ENCODE measurements around the gene EMID1. TPM values are rescaled to one million over a fixed set of nuclear protein-coding genes. Genes with fewer than 3 reads are reported as not detected.
"Not testable (repeated sequence)": the region's sequence is repeated elsewhere in the genome, so short reads cannot be mapped to it uniquely, and the experiment has no call there.

EMID1 gene
- total and polyA plus RNA-seq, 5 donors from 2014 or later: 0.40 to 1.3 TPM; not detected in 3

- H3K9me3 ChIP-seq (ENCODE audit: control insufficient read depth in 2 of 2, low read length in 2 of 2); H3K27ac Mint-ChIP-seq; H3K4me3 Mint-ChIP-seq; H3K9me3 Mint-ChIP-seq; H3K4me1 Mint-ChIP-seq; H3K27ac ChIP-seq (ENCODE audit: insufficient read depth, low read length, poor library complexity, severe bottlenecking); ATAC-seq (ENCODE audit: low read depth in 2 of 2); H3K4me1 ChIP-seq (ENCODE audit: control insufficient read depth, insufficient read depth, low read length, poor library complexity, severe bottlenecking); H3K36me3 Mint-ChIP-seq; H3K4me3 ChIP-seq (ENCODE audit: low read depth, low read length); H3K27me3 ChIP-seq (ENCODE audit: control insufficient read depth, insufficient read depth, low read length); DNase-seq; H3K36me3 ChIP-seq (ENCODE audit: control insufficient read depth, insufficient read depth, low read length): not testable (repeated sequence)
- H3K27me3 Mint-ChIP-seq: peaks cover 30% of the 10 kb centered on the region
These were observed 42.2 kb downstream of the EMID1 start for GRCh38 chr22:29247891-29248290.

GRCh38 chr22:29251265-29251664 lies 45.6 kb downstream of the EMID1 start:
- H3K27ac Mint-ChIP-seq: no peak overlapping the region
- H3K36me3 ChIP-seq (ENCODE audit: control insufficient read depth, insufficient read depth, low read length): no peaks in the 10 kb centered on the region
- no peak for DNase-seq
- no peak overlapping the region for H3K27ac ChIP-seq (ENCODE audit: insufficient read depth, low read length, poor library complexity, severe bottlenecking)
- no peak overlapping the region for H3K4me3 Mint-ChIP-seq
- no peak overlapping the region for H3K4me3 ChIP-seq (ENCODE audit: low read depth, low read length)
- no peak for ATAC-seq (ENCODE audit: low read depth in 2 of 2)
- H3K27me3 ChIP-seq (ENCODE audit: control insufficient read depth, insufficient read depth, low read length): no peaks in the 10 kb centered on the region
- H3K27me3 Mint-ChIP-seq: peaks cover 12% of the 10 kb centered on the region
- no peaks in the 10 kb centered on the region for H3K4me1 ChIP-seq (ENCODE audit: control insufficient read depth, insufficient read depth, low read length, poor library complexity, severe bottlenecking)
- H3K9me3 ChIP-seq (ENCODE audit: control insufficient read depth in 2 of 2, low read length in 2 of 2): no peaks in the 10 kb centered on the region
- no peaks in the 10 kb centered on the region for H3K4me1 Mint-ChIP-seq
- no peaks in the 10 kb centered on the region for H3K9me3 Mint-ChIP-seq
- no peaks in the 10 kb centered on the region for H3K36me3 Mint-ChIP-seq

- H3K27ac ChIP-seq (ENCODE audit: insufficient read depth, low read length, poor library complexity, severe bottlenecking): no peak overlapping the region
- H3K27ac Mint-ChIP-seq: no peak overlapping the region
- H3K4me1 ChIP-seq (ENCODE audit: control insufficient read depth, insufficient read depth, low read length, poor library complexity, severe bottlenecking): no peaks in the 10 kb centered on the region
- H3K4me3 ChIP-seq (ENCODE audit: low read depth, low read length): no peak overlapping the region
- H3K4me1 Mint-ChIP-seq: no peaks in the 10 kb centered on the region
- H3K4me3 Mint-ChIP-seq: peak overlapping the region in 1 of 4 donors; percentile 27
- no peaks in the 10 kb centered on the region for H3K9me3 ChIP-seq (ENCODE audit: control insufficient read depth in 2 of 2, low read length in 2 of 2)
- no peaks in the 10 kb centered on the region for H3K36me3 ChIP-seq (ENCODE audit: control insufficient read depth, insufficient read depth, low read length)
- H3K27me3 ChIP-seq (ENCODE audit: control insufficient read depth, insufficient read depth, low read length): no peaks in the 10 kb centered on the region
- peaks cover 12% of the 10 kb centered on the region for H3K27me3 Mint-ChIP-seq
- ATAC-seq (ENCODE audit: low read depth in 2 of 2) (no peak), DNase-seq (no peak)
- no peaks in the 10 kb centered on the region for H3K36me3 Mint-ChIP-seq
- no peaks in the 10 kb centered on the region for H3K9me3 Mint-ChIP-seq
These were observed 46.5 kb downstream of the EMID1 start for GRCh38 chr22:29251981-29252911.

DNA sequence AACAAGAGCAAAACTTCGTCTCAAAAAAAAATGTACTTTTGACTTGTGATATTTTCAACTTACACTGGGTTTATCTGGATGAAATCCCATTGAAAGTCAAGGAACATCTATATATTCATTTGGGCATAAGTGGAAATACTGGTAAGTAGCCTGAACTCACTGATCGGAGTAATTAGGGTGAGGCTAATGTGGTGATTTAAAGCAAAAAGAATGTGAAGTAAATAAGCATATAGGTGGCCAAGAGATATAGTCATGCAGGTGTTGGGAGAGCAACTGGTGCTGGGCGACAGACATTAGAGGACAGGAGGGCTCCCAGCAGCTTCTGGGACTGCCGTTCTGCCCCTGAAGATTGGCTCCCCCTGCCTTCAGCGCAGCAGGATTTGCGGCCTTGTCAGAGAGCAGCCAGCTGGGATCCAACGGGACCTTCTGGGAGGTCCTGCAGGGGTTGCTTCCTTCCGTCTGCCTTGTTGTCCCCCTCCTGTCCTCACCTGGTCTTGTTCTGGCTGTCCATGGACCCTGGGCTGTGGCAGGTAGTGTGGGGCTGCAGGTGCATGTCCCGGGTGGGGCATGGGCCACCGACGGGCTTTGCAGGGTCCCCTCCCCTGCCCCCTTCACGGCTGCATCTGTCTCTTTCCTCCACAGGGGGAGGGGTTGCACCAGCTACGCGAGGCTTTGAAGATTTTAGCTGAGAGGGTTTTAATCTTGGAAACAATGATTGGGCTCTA lies 48.0 kb downstream of the EMID1 start:
- Histone ChIP-seq H3K9me3 (ENCODE audit: control insufficient read depth in 2 of 2, low read length in 2 of 2) (no peaks in the 10 kb centered on the region), H3K27ac (ENCODE audit: insufficient read depth, low read length, poor library complexity, severe bottlenecking) (no peak overlapping the region), H3K36me3 (ENCODE audit: control insufficient read depth, insufficient read depth, low read length) (no peaks in the 10 kb centered on the region), H3K4me3 (ENCODE audit: low read depth, low read length) (no peak overlapping the region), H3K27me3 (ENCODE audit: control insufficient read depth, insufficient read depth, low read length) (no peaks in the 10 kb centered on the region), H3K4me1 (ENCODE audit: control insufficient read depth, insufficient read depth, low read length, poor library complexity, severe bottlenecking) (no peaks in the 10 kb centered on the region)
- ATAC-seq (ENCODE audit: low read depth in 2 of 2): no peak
- Mint-ChIP-seq H3K4me1 (peaks cover 0 to 6% (median 1%) of the 10 kb centered on the region in 4 donors), H3K27me3 (peaks cover 12% of the 10 kb centered on the region), H3K27ac (no peak overlapping the region), H3K4me3 (no peak overlapping the region), H3K9me3 (no peaks in the 10 kb centered on the region), H3K36me3 (no peaks in the 10 kb centered on the region)
- no peak for DNase-seq

GRCh38 chr22:29254286-29254660 lies 48.6 kb downstream of the EMID1 start:
- no peaks in the 10 kb centered on the region for H3K9me3 ChIP-seq (ENCODE audit: control insufficient read depth in 2 of 2, low read length in 2 of 2)
- no peak overlapping the region for H3K4me3 ChIP-seq (ENCODE audit: low read depth, low read length)
- no peak overlapping the region for H3K27ac Mint-ChIP-seq
- no peaks in the 10 kb centered on the region for H3K9me3 Mint-ChIP-seq
- peaks cover 12% of the 10 kb centered on the region for H3K27me3 Mint-ChIP-seq
- peaks cover 0 to 6% (median 1%) of the 10 kb centered on the region in 4 donors for H3K4me1 Mint-ChIP-seq
- H3K4me3 Mint-ChIP-seq: no peak overlapping the region
- H3K36me3 ChIP-seq (ENCODE audit: control insufficient read depth, insufficient read depth, low read length): no peaks in the 10 kb centered on the region
- ATAC-seq (ENCODE audit: low read depth in 2 of 2) (no peak), DNase-seq (no peak)
- H3K27me3 ChIP-seq (ENCODE audit: control insufficient read depth, insufficient read depth, low read length): no peaks in the 10 kb centered on the region
- H3K36me3 Mint-ChIP-seq: no peaks in the 10 kb centered on the region
- no peak overlapping the region for H3K27ac ChIP-seq (ENCODE audit: insufficient read depth, low read length, poor library complexity, severe bottlenecking)
- H3K4me1 ChIP-seq (ENCODE audit: control insufficient read depth, insufficient read depth, low read length, poor library complexity, severe bottlenecking): no peaks in the 10 kb centered on the region

- Histone ChIP-seq H3K4me3 (ENCODE audit: low read depth, low read length) (no peak overlapping the region), H3K9me3 (ENCODE audit: control insufficient read depth in 2 of 2, low read length in 2 of 2) (no peaks in the 10 kb centered on the region), H3K27me3 (ENCODE audit: control insufficient read depth, insufficient read depth, low read length) (no peaks in the 10 kb centered on the region), H3K36me3 (ENCODE audit: control insufficient read depth, insufficient read depth, low read length) (no peaks in the 10 kb centered on the region), H3K27ac (ENCODE audit: insufficient read depth, low read length, poor library complexity, severe bottlenecking) (no peak overlapping the region), H3K4me1 (ENCODE audit: control insufficient read depth, insufficient read depth, low read length, poor library complexity, severe bottlenecking) (no peaks in the 10 kb centered on the region)
- H3K36me3 Mint-ChIP-seq: no peaks in the 10 kb centered on the region
- DNase-seq (no peak), ATAC-seq (ENCODE audit: low read depth in 2 of 2) (no peak)
- H3K27me3 Mint-ChIP-seq: peaks cover 12% of the 10 kb centered on the region
- H3K4me3 Mint-ChIP-seq: no peak overlapping the region
- no peak overlapping the region for H3K27ac Mint-ChIP-seq
- no peaks in the 10 kb centered on the region for H3K9me3 Mint-ChIP-seq
- peaks cover 0 to 6% (median 1%) of the 10 kb centered on the region in 4 donors for H3K4me1 Mint-ChIP-seq
These were observed 49.4 kb downstream of the EMID1 start for GRCh38 chr22:29255064-29255621.

GRCh38 chr22:29256606-29257325 lies 51.1 kb downstream of the EMID1 start:
- ATAC-seq (ENCODE audit: low read depth in 2 of 2) (no peak), DNase-seq (no peak)
- Mint-ChIP-seq H3K9me3 (no peaks in the 10 kb centered on the region), H3K27me3 (peaks cover 8% of the 10 kb centered on the region), H3K36me3 (no peaks in the 10 kb centered on the region), H3K27ac (no peak overlapping the region), H3K4me3 (no peak overlapping the region), H3K4me1 (peaks cover 0 to 6% (median 1%) of the 10 kb centered on the region in 4 donors)
- Histone ChIP-seq H3K36me3 (ENCODE audit: control insufficient read depth, insufficient read depth, low read length) (no peaks in the 10 kb centered on the region), H3K27me3 (ENCODE audit: control insufficient read depth, insufficient read depth, low read length) (no peaks in the 10 kb centered on the region), H3K4me1 (ENCODE audit: control insufficient read depth, insufficient read depth, low read length, poor library complexity, severe bottlenecking) (no peaks in the 10 kb centered on the region), H3K4me3 (ENCODE audit: low read depth, low read length) (no peak overlapping the region), H3K9me3 (ENCODE audit: control insufficient read depth in 2 of 2, low read length in 2 of 2) (no peaks in the 10 kb centered on the region), H3K27ac (ENCODE audit: insufficient read depth, low read length, poor library complexity, severe bottlenecking) (no peak overlapping the region)

Data from CD4-positive, CD25-positive, alpha-beta regulatory T cell (primary cell).